Left lung (tissue), 10 donors: ENCODE data around the gene ARHGAP15. TPM values are rescaled to one million over a fixed set of nuclear protein-coding genes. Genes with fewer than 3 reads are reported as not detected.

ENCODE experiments used
- ATAC-seq: fragments of 200-7000 bp; cut with Tn5 transposase; one replicate; pipeline ENCODE4 v1.9.1; 2020; ENCODE audit warnings: moderate library complexity
- DNase-seq, 4 donors: peaks; one replicate each; pipeline ENCODE4 v3.0.0-alpha.2; 2013 to 2020
- H3K27ac ChIP-seq, 2 donors: fragments of 200-600 bp; sonication (generic) in 1 of 2; one replicate each; pipeline versions ENCODE4 v1.5.0 to v1.8.0; 2020 to 2021
- H3K27me3 ChIP-seq, 2 donors: fragments of 200-600 bp; sonication (generic) in 1 of 2; one replicate each; pipeline versions ENCODE4 v1.5.0 to v1.8.0; 2020 to 2021
- H3K36me3 ChIP-seq, 2 donors: fragments of 200-600 bp; sonication (generic) in 1 of 2; one replicate each; pipeline versions ENCODE4 v1.5.0 to v1.8.0; 2020 to 2021
- H3K4me1 ChIP-seq, 2 donors: fragments of 200-600 bp; one replicate each; pipeline ENCODE4 v1.8.0; 2021
- H3K4me3 ChIP-seq, 2 donors: fragments of 200-600 bp; sonication (generic) in 1 of 2; one replicate each; pipeline versions ENCODE4 v1.5.0 to v1.8.0; 2020 to 2021; ENCODE audit warnings: mild to moderate bottlenecking in 1 of 2
- H3K9me3 ChIP-seq, 2 donors: fragments of 200-600 bp; sonication (generic) in 1 of 2; one replicate each; pipeline versions ENCODE4 v1.5.0 to v1.8.0; 2020 to 2021
- intact Hi-C, 2 donors: fragments of 100-400 bp; cut with DNase I; formaldehyde crosslinking; loops; one replicate each; pipeline versions ENCODE4 v1.11.2 to v1.14.2; 2022
- polyA plus RNA-seq, 6 donors: library from polyadenylated mRNA; unstranded; fragments of 120-200 nt; gene quantifications; one replicate each; pipeline ENCODE4 v1.2.1, GENCODE V29; 2013; ENCODE audit not compliant: insufficient read length in 6 of 6
- total RNA-seq, 2 donors: library from RNA; stranded (reverse); fragmentation: NEBNext Ultra II Directional; extraction: Animal tissue kit (Norgen Biotek cat#: 25700); gene quantifications; one replicate each; pipeline ENCODE4 v1.2.1, GENCODE V29; 2021
- TF ChIP-seq, protein P1 (sequence below), 2 donors: fragments of 200-600 bp; sonication (generic) in 1 of 2; IDR thresholded peaks; one replicate each; pipeline versions ENCODE4 v1.5.0 to v1.8.0; 2021; ENCODE audit warnings: antibody characterized with exemption in 2 of 2
- donor health status: DM: no; HTN: yes; CAD: no.
- donor health status: DM: no; HTN: no; CAD: no.

Gene ARHGAP15
- total and polyA plus RNA-seq, 8 donors: 16.8 to 48.3 (median 30.2) TPM

DNA sequence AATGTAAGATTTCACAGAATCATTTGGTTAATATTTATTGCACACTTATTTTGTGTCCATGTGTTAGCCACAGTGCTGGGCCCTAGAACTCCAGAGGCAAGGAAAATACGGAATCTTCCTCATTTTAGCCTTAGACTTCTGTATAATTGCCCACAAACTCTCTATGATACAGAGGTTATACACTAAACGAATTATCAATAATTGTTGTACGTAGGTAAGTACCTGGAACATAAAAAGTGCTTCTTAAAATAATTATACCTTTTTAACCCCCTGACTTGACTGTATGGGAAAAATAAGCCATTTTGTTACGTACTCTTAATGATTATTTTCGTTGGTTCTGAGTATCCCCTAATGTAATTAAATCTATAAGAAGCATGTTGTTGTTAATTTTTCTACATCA is 119.4 kb downstream of the ARHGAP15 start:
- ATAC-seq (no peak), DNase-seq (no peak)
- Histone ChIP-seq H3K27ac (no peak overlapping the region), H3K4me1 (peaks cover 0 to 7% of the 10 kb centered on the region in 2 donors), H3K4me3 (no peak overlapping the region), H3K9me3 (no peaks in the 10 kb centered on the region), H3K27me3 (no peaks in the 10 kb centered on the region), H3K36me3 (no peaks in the 10 kb centered on the region)
- intact Hi-C loops: no loop called here
- TF ChIP-seq, protein P1, sequence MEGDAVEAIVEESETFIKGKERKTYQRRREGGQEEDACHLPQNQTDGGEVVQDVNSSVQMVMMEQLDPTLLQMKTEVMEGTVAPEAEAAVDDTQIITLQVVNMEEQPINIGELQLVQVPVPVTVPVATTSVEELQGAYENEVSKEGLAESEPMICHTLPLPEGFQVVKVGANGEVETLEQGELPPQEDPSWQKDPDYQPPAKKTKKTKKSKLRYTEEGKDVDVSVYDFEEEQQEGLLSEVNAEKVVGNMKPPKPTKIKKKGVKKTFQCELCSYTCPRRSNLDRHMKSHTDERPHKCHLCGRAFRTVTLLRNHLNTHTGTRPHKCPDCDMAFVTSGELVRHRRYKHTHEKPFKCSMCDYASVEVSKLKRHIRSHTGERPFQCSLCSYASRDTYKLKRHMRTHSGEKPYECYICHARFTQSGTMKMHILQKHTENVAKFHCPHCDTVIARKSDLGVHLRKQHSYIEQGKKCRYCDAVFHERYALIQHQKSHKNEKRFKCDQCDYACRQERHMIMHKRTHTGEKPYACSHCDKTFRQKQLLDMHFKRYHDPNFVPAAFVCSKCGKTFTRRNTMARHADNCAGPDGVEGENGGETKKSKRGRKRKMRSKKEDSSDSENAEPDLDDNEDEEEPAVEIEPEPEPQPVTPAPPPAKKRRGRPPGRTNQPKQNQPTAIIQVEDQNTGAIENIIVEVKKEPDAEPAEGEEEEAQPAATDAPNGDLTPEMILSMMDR (IDR thresholded peaks at IDR 0.05): no peak

- Histone ChIP-seq H3K27me3 (no peaks in the 10 kb centered on the region), H3K9me3 (no peaks in the 10 kb centered on the region), H3K36me3 (no peaks in the 10 kb centered on the region), H3K4me3 (no peak overlapping the region), H3K4me1 (peaks cover 0 to 2% of the 10 kb centered on the region in 2 donors), H3K27ac (no peak overlapping the region)
- ATAC-seq (no peak), DNase-seq (no peak)
- intact Hi-C loops: no loop called here
- TF ChIP-seq, protein P1 (IDR thresholded peaks at IDR 0.05): no peak
These were observed 122.5 kb downstream of the ARHGAP15 start for GRCh38 chr2:143251681-143252080.

DNA sequence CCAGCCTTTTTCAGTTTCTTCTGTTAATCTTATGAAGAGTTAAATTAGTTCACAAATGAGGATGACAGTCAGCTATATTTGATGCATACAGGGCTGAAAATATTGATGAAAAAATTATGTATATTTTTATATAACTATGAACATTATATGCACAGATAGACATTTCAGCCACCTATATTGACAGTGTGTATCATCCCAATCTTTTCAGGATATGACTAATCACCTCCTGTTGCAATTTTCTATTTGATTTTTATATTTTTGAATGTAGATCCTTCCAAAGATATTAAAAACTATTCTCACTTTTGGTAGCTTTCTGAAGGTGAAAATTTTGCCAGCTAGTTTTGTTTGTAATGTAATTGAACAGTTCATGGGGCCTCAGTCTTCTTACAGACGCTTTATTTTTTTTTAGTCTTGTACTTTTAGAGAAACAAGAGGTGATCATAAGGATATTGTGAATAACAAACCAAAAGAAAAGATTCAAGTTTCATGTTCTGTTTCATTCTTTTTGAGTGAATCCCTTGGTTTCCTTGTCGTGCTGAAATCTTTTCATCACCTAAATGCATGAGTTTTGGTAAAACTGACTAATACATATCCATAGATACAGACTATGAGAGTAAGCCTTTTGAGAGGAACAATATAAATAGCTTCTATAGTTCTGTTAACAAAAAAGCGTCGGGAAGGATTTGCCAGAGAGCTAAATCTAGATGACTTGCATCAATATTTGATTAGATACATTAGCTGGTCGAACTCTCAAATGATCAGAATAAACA is 123.1 kb downstream of the ARHGAP15 start:
- Histone ChIP-seq H3K4me1 (no peaks in the 10 kb centered on the region), H3K36me3 (no peaks in the 10 kb centered on the region), H3K27me3 (no peaks in the 10 kb centered on the region), H3K27ac (no peak overlapping the region), H3K9me3 (no peaks in the 10 kb centered on the region), H3K4me3 (no peak overlapping the region)
- intact Hi-C loops: no loop called here
- no peak for ATAC-seq
- no peak for DNase-seq
- TF ChIP-seq, protein P1 (IDR thresholded peaks at IDR 0.05): no peak

GRCh38 chr2:143254110-143254509 is 124.9 kb downstream of the ARHGAP15 start:
- no peak for ATAC-seq
- intact Hi-C loops: no loop called here
- H3K27me3 ChIP-seq: no peaks in the 10 kb centered on the region

GRCh38 chr2:143255086-143255485 is 125.9 kb downstream of the ARHGAP15 start:
- Histone ChIP-seq H3K27me3 (no peaks in the 10 kb centered on the region), H3K9me3 (no peaks in the 10 kb centered on the region), H3K27ac (no peak overlapping the region), H3K4me1 (peaks cover 0 to 23% of the 10 kb centered on the region in 2 donors), H3K36me3 (no peaks in the 10 kb centered on the region), H3K4me3 (no peak overlapping the region)
- TF ChIP-seq, protein P1 (IDR thresholded peaks at IDR 0.05): no peak
- ATAC-seq (no peak), DNase-seq (no peak)
- intact Hi-C loops: no loop called here

More at GRCh38 chr2:143254110-143254509, 124.9 kb downstream of the ARHGAP15 start:
- TF ChIP-seq, protein P1 (IDR thresholded peaks at IDR 0.05): no peak
- H3K36me3 ChIP-seq: no peaks in the 10 kb centered on the region
- H3K9me3 ChIP-seq: no peaks in the 10 kb centered on the region
- no peak overlapping the region for H3K4me3 ChIP-seq
- H3K27ac ChIP-seq: no peak overlapping the region
- peaks cover 0 to 15% of the 10 kb centered on the region in 2 donors for H3K4me1 ChIP-seq
- DNase-seq: no peak
